Body of pancreas (tissue), 4 donors: Measurements from ENCODE around the gene NR3C2. TPM values are rescaled to one million over a fixed set of nuclear protein-coding genes. Genes with fewer than 3 reads are reported as not detected.

Source experiments
- ATAC-seq: fragments of 150-250 bp; one replicate; pipeline ENCODE4 v1.9.1; 2016
- DNase-seq, 4 donors: peaks; one replicate each; pipeline ENCODE4 v3.0.0-alpha.2; 2019
- H3K27ac ChIP-seq, 4 donors: fragments of 200-600 bp; sonication (generic); 1 replicate in 3 of 4; 2 replicates in 1 of 4; pipeline versions ENCODE4 v1.5.1 to v1.6.1; 2016 to 2019; ENCODE audit warnings: mild to moderate bottlenecking in 1 of 4, mixed read lengths in 1 of 4, moderate library complexity in 1 of 4
- H3K27me3 ChIP-seq, 2 donors: fragments of 200-600 bp; sonication (generic); one replicate each; pipeline ENCODE4 v1.6.0; 2016; ENCODE audit warnings: mild to moderate bottlenecking in 1 of 2
- H3K36me3 ChIP-seq, 2 donors: fragments of 200-600 bp; sonication (generic); replicated peaks in 1 of 2; 2 replicates each; pipeline ENCODE4 v1.5.1; 2016; ENCODE audit warnings: low read depth in 2 of 2; ENCODE audit not compliant: insufficient read depth in 1 of 2
- H3K4me1 ChIP-seq: fragments of 200-600 bp; sonication (generic); one replicate; pipeline ENCODE4 v1.6.0; 2016
- H3K4me3 ChIP-seq, 2 donors: fragments of 200-600 bp; sonication (generic); 1 replicate in 1 of 2; 2 replicates in 1 of 2; pipeline ENCODE4 v1.5.1; 2016 to 2019
- H3K9me3 ChIP-seq, 3 donors: fragments of 200-600 bp; sonication (generic); 1 replicate in 2 of 3; 2 replicates in 1 of 3; pipeline ENCODE4 v1.5.1; 2016
- CTCF ChIP-seq, 7 experiments: fragments of 450-650 bp in 4 of 7; fragments of 200-600 bp in 3 of 7; sonication (generic) in 3 of 7; IDR thresholded peaks; one replicate each; pipeline ENCODE4 v1.5.1; 2016 to 2019; ENCODE audit warnings: antibody characterized with exemption in 7 of 7
- POLR2A ChIP-seq, 3 donors: fragments of 450-650 bp; IDR thresholded peaks; one replicate each; pipeline ENCODE4 v1.6.1; 2016; ENCODE audit warnings: antibody characterized with exemption in 3 of 3, mild to moderate bottlenecking in 2 of 3
- WGBS, 2 donors: methylation state at CpG; one replicate each; pipeline ENCODE4 v1.1.5; 2017; 5-methylcytosine and 5-hydroxymethylcytosine counted together
- intact Hi-C: fragments of 100-400 bp; cut with DNase I; formaldehyde crosslinking; loops from one replicate; pipeline ENCODE4 v1.15.1; 2023
- total RNA-seq, 2 donors: library from RNA; depleted of rRNA; stranded (reverse); fragments of >200 nt; gene quantifications; one replicate each; pipeline ENCODE4 v1.1.0, GENCODE V29; 2016

NR3C2 gene
- total RNA-seq, 2 donors from 2014 or later: 14.8 to 18.8 TPM

GRCh38 chr4:148375584-148375983, 66.6 kb downstream of the NR3C2 start:
- no peak for DNase-seq
- intact Hi-C loops: no loop called here
- no peaks in the 10 kb centered on the region for H3K27me3 ChIP-seq
- ATAC-seq: no peak
- WGBS, 2 donors: 72 to 74% methylated on average over 3 of the region's 3 CpGs
- TF ChIP-seq POLR2A (IDR thresholded peaks at IDR 0.05) (no peak), CTCF (IDR thresholded peaks at IDR 0.05) (no peak)
- no peaks in the 10 kb centered on the region for H3K36me3 ChIP-seq
- H3K27ac ChIP-seq: peak overlapping the region in 1 of 4 donors; percentile 76
- H3K9me3 ChIP-seq: no peaks in the 10 kb centered on the region
- H3K4me3 ChIP-seq: no peak overlapping the region
- H3K4me1 ChIP-seq: peaks cover 5% of the 10 kb centered on the region

- Histone ChIP-seq H3K4me1 (peaks cover 5% of the 10 kb centered on the region), H3K27ac (no peak overlapping the region), H3K27me3 (no peaks in the 10 kb centered on the region), H3K9me3 (no peaks in the 10 kb centered on the region), H3K4me3 (no peak overlapping the region), H3K36me3 (no peaks in the 10 kb centered on the region)
- intact Hi-C loops: no loop called here
- DNase-seq: no peak
- WGBS, 2 donors: 90 to 100% methylated on average over 1 of the region's 1 CpG
- TF ChIP-seq POLR2A (IDR thresholded peaks at IDR 0.05) (no peak), CTCF (IDR thresholded peaks at IDR 0.05) (no peak)
- no peak for ATAC-seq
These were observed 69.1 kb downstream of the NR3C2 start for GRCh38 chr4:148373093-148373492.

GRCh38 chr4:148369919-148370318, 72.3 kb downstream of the NR3C2 start:
- DNase-seq (no peak), ATAC-seq (no peak)
- Histone ChIP-seq H3K4me1 (peaks cover 9% of the 10 kb centered on the region), H3K27ac (no peak overlapping the region), H3K36me3 (no peaks in the 10 kb centered on the region), H3K4me3 (no peak overlapping the region), H3K27me3 (no peaks in the 10 kb centered on the region), H3K9me3 (no peaks in the 10 kb centered on the region)
- no peak for TF ChIP-seq POLR2A (IDR thresholded peaks at IDR 0.05)
- no peak for TF ChIP-seq CTCF (IDR thresholded peaks at IDR 0.05)
- 95 to 96% methylated on average over 3 of the region's 3 CpGs for WGBS, 2 donors
- intact Hi-C loops: no loop called here

GRCh38 chr4:148367756-148368155, 74.5 kb downstream of the NR3C2 start:
- Histone ChIP-seq H3K4me3 (no peak overlapping the region), H3K27ac (no peak overlapping the region), H3K27me3 (no peaks in the 10 kb centered on the region), H3K4me1 (peaks cover 9% of the 10 kb centered on the region), H3K36me3 (no peaks in the 10 kb centered on the region), H3K9me3 (no peaks in the 10 kb centered on the region)
- TF ChIP-seq CTCF (IDR thresholded peaks at IDR 0.05) (no peak), POLR2A (IDR thresholded peaks at IDR 0.05) (no peak)
- intact Hi-C loops: no loop called here
- WGBS, 2 donors: 86 to 95% methylated on average over 4 of the region's 4 CpGs
- ATAC-seq: no peak
- no peak for DNase-seq

- Histone ChIP-seq H3K9me3 (no peaks in the 10 kb centered on the region), H3K27me3 (no peaks in the 10 kb centered on the region), H3K4me1 (peaks cover 9% of the 10 kb centered on the region), H3K4me3 (no peak overlapping the region), H3K36me3 (no peaks in the 10 kb centered on the region), H3K27ac (no peak overlapping the region)
- ATAC-seq: no peak
- no peak for TF ChIP-seq CTCF (IDR thresholded peaks at IDR 0.05)
- no peak for TF ChIP-seq POLR2A (IDR thresholded peaks at IDR 0.05)
- intact Hi-C loops: no loop called here
- DNase-seq: no peak
These were observed 76.0 kb downstream of the NR3C2 start for GRCh38 chr4:148366251-148366650.
